ENCODE results near the gene GPR55.

GPR55 gene

DNA sequence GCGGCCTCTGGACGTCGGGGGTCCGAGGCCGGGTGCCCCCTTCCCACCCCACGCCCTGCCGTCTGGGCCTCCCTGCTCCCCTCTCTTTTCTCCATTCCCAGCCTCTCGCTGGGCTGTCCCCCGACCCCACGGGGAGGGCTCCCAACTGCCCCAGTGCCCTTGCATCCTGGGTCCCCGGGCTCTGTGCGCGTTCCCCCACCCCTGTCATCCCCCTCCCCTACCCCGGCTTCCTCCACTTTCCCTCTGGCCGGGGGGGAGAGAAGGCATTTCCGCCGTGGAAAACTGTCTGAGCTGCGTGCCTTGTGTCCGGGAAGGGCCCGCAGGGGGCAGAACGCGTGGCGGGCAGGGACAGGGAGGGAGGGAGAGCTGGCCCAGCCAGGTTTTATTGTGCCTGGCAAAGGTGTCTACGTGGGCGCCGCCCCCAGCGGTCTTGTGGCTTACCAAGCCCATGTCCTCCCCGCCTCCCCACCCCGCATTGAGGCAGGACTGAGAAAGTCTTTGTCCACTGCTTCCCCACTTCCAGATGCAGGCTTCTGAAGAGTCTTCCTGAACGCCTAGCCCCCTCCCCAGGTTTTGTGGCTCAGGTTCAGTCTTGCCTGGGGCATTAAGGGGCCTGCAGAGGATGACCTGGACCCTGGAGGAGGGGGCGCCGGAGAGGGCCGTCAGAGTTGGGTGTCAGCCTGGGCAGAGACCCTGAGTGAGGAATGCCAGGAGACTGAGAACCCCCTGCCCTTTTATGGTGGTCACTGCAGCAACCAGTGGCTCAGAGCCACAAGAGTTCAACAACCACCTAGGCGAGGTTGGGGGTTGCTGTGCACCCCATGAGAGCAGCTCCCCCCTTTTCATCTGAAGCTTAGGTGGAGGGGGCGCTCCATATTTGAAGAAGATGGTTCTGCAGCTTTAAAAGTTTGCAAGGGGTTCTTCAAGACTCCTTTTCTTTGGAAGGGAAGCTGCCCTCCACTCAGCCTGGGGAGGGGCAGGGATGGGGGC, 59.0 kb downstream of the GPR55 start:
- DNase-seq: peak; percentile 38

DNA sequence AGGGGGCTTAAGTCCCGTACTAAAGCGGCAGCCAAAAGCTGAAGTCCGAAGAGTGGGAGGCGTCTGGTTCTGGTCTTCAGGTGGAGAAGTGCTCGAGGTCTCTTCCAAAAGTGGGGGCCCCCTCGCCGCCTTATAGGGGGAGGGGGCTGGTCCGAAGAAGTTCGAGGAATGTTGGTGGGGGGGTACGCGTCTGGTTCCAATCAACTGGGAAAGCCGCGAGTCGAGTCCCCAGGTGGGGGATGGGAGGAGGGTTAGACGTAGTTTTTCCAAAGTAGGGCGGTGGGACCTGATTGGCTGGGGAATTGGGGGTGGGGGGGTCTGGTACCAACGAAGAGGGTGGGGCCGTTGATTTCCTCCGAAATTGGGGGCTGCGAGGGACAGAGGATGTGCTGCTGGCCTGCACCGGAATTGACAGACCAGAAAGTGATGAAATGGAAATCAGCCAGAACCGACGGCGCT, 59.7 kb downstream of the GPR55 start:
- no peak for DNase-seq

DNA sequence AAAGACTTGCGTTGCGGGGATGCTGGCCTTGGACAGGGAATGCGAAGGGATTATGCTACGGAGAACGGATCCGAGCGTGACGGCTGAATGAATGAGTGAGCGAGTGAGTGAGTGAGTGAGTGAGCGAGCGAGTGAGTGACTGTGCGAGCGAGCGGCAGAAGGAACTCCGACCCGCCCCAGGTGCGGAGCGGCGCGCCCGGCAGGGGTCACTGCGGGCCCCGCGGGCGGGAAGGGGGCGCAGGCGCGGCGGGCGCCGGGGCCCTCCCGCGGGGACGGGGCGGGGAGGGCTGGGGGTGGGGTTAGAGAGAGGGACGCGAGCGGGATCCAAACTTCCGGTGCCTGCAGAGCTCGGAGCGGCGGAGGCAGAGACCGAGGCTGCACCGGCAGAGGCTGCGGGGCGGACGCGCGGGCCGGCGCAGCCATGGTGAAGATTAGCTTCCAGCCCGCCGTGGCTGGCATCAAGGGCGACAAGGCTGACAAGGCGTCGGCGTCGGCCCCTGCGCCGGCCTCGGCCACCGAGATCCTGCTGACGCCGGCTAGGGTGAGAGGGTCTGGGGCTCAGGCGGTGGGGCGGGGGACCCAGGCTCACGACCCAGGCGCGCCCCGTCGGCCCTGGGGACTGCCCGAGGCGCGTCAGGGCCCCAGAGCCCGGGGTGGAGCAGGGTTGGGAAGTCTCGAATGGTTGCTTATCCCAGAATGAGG, 60.3 kb downstream of the GPR55 start, which contains the start of gene ITM2C:
ITM2C (plus strand) TSS at position 338 of the 702 bp plus-strand sequence; CDS start at position 422, 84 bp downstream.
- peak; percentile 78 for DNase-seq

DNA sequence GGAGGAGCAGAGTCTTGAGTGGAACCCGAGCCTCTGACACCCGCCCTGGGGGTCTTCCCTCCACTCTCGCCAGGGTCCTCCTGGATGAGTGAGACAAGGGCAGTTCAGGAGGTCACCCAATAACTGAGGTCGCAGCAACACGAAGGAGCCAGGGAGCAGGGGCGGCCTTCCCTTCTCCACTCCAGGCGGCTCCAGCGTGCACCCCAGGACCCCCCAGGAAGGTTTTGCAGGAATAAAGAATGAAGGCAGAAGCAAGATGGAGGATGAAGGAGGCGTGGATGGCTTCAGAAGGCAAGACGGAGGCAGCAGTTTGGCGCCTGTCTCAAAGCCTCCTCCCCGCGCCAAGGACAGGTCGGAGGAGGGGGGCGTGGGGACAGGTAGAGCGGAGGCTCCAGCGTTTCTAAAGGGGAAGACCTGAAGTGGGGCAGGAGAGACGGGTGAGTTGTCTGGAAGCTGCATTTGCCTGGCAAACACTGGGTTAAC, 60.9 kb downstream of the GPR55 start:
- no peak for DNase-seq

DNA sequence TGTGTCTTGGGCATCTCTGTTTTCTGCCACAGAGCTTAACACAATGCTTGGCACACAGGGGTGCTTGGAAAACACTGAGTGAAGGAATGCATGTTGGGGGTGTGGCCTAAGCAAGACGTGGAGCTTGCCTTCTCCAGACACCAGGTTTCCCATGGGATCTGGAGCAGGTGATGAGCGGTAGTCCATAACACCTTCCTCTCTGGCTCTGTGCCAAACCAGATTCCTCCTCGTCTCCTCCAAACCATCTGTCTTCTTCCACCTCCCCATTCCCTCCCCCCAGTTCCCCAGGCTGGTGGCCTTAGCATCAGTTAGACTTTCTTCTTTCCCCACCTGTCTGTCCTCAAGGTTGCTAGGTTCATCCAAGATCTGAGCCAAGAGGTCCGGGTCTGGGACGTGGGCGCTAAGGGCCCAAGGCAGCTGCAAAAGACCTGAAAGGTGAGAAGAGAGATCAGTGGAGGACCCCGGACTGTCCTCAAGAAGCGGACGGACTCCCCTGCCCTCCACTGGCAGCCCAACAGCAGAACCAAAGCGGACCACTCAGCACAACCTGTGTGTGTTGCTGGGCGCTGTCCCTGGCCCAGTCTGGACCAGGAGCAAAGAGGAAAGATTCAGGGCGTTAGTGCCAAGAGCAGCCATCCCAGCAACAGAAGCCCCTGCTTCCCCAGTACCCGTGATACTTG, 61.5 kb downstream of the GPR55 start:
- DNase-seq: no peak

DNA sequence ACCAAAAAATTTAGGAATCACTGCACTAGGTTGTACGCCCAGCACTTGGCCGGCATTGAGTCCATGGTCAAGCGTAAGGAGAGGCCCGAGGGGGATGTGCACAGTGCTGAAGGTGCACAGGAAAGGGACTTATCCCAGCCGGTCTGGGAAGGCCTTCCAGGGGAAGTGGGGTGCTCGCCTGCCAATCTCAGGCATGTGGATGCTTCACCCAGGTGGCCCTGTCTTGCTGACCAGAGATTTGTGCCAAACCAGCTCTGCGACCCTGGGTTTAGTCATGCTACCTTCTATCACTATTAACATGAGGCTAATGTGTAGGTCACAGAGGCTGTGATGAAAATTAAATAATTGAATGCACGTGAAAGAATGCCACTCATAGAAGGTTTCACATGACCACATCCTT, 62.0 kb downstream of the GPR55 start:
- no peak for DNase-seq

DNA sequence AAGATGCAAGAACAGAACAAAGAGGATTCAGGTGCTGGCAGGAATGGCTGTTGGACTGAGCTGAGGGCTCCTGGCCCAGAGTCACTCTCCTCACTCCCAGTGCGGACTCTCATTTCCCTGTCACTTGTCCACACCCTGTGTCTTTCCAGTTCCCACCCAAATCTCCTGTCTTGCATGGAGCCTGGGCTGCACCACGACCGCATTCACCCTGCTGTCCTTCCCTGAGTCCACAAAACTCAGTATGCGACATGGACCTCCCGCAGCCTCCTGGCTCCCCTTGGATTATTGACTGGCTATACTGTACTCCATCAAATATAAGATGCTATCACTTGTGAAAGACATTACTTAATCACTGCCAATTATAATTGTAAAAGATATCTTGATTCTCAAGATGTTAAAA, 62.8 kb downstream of the GPR55 start:
- DNase-seq: no peak

DNA sequence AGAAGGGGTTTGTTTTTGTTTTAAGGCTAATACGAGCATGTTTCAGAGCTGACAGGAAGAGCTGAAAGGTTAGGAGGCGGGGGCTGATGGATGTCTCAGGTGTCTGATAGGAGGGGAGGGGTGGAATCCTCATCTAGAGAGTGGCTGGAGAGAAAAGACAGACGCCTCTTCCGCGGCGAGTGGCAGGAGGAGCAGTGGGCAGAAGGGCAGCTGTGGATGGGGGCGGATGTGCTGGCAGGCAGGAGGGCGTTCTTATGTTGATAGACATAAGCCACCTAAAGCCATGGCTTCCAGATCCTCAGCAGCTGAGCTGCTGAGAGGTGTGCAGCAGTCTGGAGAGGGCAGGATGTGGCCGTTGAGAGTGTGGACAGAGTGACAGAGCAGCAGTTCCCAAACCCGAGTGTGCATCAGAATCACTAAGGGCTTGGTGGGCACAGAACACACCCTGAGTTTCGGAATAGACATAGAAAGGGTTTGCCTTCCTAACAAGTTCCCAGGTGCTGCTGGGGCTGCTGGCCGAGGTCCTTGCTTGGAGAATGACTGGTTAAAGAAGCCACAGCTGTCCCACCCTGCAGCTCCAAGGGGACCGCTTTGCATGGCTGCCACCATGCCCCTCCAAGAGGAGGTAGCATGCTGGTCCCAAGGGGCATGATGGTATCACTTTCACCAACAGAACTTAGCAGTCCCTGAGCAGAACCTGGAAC, 63.3 kb downstream of the GPR55 start:
- no peak for DNase-seq

Data from CD4-positive, alpha-beta T cell treated with Interleukin-12 subunit alpha and Interleukin-12 subunit beta, for 1 hour (primary cell).